LNCaP clone FGC (cell line): ENCODE results near the gene UCHL3.

Experiments
- DNase-seq: peaks from one replicate; pipeline ENCODE4 v3.0.0-alpha.2; 2011; ENCODE audit warnings: low read depth
- H3K4me3 ChIP-seq: 2 replicates; pipeline ENCODE4 v1.5.1; 2011; ENCODE audit warnings: mild to moderate bottlenecking, low read depth, low read length, control low read depth
- TF ChIP-seq, protein P1 (sequence below): IDR thresholded peaks from 2 replicates; pipeline ENCODE4 v1.5.1; 2012; ENCODE audit warnings: mild to moderate bottlenecking; ENCODE audit not compliant: control insufficient read depth, insufficient read depth; ENCODE audit errors: extremely low read depth

The UCHL3 gene

GRCh38 chr13:75648446-75648845 lies 98.9 kb downstream of the UCHL3 start:
- no peak for DNase-seq
- H3K4me3 ChIP-seq = no peak overlapping the region
- TF ChIP-seq, protein P1, sequence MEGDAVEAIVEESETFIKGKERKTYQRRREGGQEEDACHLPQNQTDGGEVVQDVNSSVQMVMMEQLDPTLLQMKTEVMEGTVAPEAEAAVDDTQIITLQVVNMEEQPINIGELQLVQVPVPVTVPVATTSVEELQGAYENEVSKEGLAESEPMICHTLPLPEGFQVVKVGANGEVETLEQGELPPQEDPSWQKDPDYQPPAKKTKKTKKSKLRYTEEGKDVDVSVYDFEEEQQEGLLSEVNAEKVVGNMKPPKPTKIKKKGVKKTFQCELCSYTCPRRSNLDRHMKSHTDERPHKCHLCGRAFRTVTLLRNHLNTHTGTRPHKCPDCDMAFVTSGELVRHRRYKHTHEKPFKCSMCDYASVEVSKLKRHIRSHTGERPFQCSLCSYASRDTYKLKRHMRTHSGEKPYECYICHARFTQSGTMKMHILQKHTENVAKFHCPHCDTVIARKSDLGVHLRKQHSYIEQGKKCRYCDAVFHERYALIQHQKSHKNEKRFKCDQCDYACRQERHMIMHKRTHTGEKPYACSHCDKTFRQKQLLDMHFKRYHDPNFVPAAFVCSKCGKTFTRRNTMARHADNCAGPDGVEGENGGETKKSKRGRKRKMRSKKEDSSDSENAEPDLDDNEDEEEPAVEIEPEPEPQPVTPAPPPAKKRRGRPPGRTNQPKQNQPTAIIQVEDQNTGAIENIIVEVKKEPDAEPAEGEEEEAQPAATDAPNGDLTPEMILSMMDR = no peak

GRCh38 chr13:75651013-75651412 lies 101.4 kb downstream of the UCHL3 start:
- DNase-seq = no peak
- TF ChIP-seq, protein P1 = no peak
- H3K4me3 ChIP-seq = no peak overlapping the region

- DNase-seq = no peak
- no peak overlapping the region for H3K4me3 ChIP-seq
- TF ChIP-seq, protein P1 = no peak
Measured at GRCh38 chr13:75652726-75653125, 103.1 kb downstream of the UCHL3 start.
